Camera-type eye (tissue), 1 donor: Measurements from ENCODE around the gene TSPY3. TPM values are rescaled to one million over a fixed set of nuclear protein-coding genes. Genes with fewer than 3 reads are reported as not detected.

Source experiments
- total RNA-seq: library from RNA; depleted of rRNA; stranded (reverse); fragments of >200 nt; gene quantifications from one replicate; pipeline ENCODE4 v1.2.3, GENCODE V29; 2014

Gene TSPY3, protein sequence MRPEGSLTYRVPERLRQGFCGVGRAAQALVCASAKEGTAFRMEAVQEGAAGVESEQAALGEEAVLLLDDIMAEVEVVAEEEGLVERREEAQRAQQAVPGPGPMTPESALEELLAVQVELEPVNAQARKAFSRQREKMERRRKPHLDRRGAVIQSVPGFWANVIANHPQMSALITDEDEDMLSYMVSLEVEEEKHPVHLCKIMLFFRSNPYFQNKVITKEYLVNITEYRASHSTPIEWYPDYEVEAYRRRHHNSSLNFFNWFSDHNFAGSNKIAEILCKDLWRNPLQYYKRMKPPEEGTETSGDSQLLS
- not detected for total RNA-seq

DNA sequence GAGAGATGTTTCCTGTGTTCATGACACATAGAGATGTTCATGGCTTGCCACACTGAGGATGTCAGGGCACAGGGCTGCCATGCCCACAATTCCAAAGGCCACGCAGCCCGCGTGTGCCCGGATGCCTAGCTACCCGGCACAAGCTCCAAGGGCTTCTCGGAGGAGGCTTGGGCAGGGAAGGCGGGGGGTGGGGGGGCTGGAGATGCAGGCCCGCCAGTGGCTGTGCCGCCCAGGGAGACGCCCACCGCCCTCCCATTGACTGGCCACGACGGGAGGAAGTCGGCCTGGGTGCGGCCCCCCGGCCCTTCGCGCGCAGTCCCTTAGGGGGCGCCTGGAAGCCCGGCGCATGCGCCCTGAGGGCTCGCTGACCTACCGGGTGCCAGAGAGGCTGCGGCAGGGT lies at the start of gene TSPY3:
TSPY3 (plus strand) TSS at position 301 of the 400 bp plus-strand sequence; CDS start at position 347, 46 bp downstream.

DNA sequence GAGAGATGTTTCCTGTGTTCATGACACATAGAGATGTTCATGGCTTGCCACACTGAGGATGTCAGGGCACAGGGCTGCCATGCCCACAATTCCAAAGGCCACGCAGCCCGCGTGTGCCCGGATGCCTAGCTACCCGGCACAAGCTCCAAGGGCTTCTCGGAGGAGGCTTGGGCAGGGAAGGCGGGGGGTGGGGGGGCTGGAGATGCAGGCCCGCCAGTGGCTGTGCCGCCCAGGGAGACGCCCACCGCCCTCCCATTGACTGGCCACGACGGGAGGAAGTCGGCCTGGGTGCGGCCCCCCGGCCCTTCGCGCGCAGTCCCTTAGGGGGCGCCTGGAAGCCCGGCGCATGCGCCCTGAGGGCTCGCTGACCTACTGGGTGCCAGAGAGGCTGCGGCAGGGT lies 40.7 kb upstream of the TSPY3 start, which contains the start of gene TSPY8:
TSPY8 (plus strand) TSS at position 301 of the 400 bp plus-strand sequence; CDS start at position 347, 46 bp downstream.

Other genes starting within 250 kb of the TSPY3 start
- not detected for gene TSPY4, start 61.0 kb upstream of the TSPY3 start, total RNA-seq
- gene TSPY8, start 40.6 kb upstream of the TSPY3 start, total RNA-seq: not detected
- not detected for gene TSPY1, start 68.5 kb downstream of the TSPY3 start, total RNA-seq
- gene TSPY9, start 88.8 kb downstream of the TSPY3 start, total RNA-seq: not detected
- gene TSPY10, start 129.5 kb downstream of the TSPY3 start, total RNA-seq: not detected